GM19372 (cell line): ENCODE data around the gene FNIP1.
"Not testable (repeated sequence)": the region's sequence is repeated elsewhere in the genome, so short reads cannot be mapped to it uniquely, and the experiment has no call there.

Experiments used
- ATAC-seq: cut with Tn5 transposase; IDR thresholded peaks from one replicate; pipeline ENCODE4 v1.9.1; 2021; ENCODE audit warnings: mild to moderate bottlenecking, low read depth, moderate library complexity; ENCODE audit not compliant: unreplicated experiment

Gene FNIP1

GRCh38 chr5:131613423-131613822 is 183.4 kb downstream of the FNIP1 start:
- no peak for ATAC-seq

GRCh38 chr5:131611064-131611381 is 185.8 kb downstream of the FNIP1 start:
- no peak for ATAC-seq

GRCh38 chr5:131610198-131611063 is 186.4 kb downstream of the FNIP1 start:
- no peak for ATAC-seq

GRCh38 chr5:131609774-131610173 is 187.0 kb downstream of the FNIP1 start:
- no peak for ATAC-seq

- ATAC-seq = no peak
These were observed 188.2 kb downstream of the FNIP1 start for GRCh38 chr5:131608597-131608996.

GRCh38 chr5:131607903-131608540 is 188.8 kb downstream of the FNIP1 start:
- no peak for ATAC-seq

- ATAC-seq = no peak
These were observed 189.4 kb downstream of the FNIP1 start for GRCh38 chr5:131607418-131607817.

GRCh38 chr5:131605086-131605485 is 191.7 kb downstream of the FNIP1 start:
- ATAC-seq = no peak

- peak; percentile 71 for ATAC-seq
These were observed 201.5 kb downstream of the FNIP1 start for GRCh38 chr5:131595088-131596033.

GRCh38 chr5:131593921-131594320 is 202.9 kb downstream of the FNIP1 start:
- ATAC-seq = no peak

- ATAC-seq = not testable (repeated sequence)
These were observed 203.4 kb downstream of the FNIP1 start for GRCh38 chr5:131593436-131593835.
